ENCODE results near the gene CUL7.
"Not testable (repeated sequence)": the region's sequence is repeated elsewhere in the genome, so short reads cannot be mapped to it uniquely, and the experiment has no call there.

CUL7 gene

DNA sequence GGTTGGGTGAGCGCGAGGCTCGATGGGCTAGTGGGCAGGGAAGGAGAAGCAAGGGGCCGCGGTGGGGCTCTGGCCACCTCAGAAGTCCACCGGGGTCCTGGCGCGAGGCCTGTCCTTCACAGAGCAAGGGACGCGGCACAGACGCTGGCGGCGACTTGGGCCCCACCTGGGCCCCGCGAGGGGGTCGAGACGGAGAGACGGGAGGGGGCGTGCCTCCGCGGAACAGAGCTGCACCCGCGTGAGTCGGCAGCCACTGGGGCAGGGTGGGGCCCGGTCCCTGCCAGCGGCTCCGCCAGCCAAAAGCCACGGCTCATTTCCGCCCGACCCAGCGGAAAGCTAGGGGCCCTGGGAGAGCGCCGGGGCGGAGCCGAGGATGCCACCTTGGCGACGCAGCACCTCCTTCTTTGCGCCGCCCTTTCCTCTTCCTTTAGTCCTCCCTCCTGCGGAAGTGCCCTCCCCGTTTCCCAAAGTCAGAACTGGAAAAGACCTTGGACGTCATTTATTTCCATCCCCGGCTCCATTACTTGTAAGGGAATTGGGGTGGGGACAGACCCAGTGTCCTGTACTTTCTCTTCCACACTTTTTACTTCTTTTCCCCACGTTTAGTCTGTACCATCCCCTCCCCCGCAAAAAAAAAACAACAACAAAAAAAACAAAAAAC lies at the start of gene CUL7:
TSS of gene CUL7 (minus strand) at position 307 of the 661 bp plus-strand sequence. CDS start 1,063 bp downstream, outside the sequence.
- DNase-seq, result peak; percentile 93

DNA sequence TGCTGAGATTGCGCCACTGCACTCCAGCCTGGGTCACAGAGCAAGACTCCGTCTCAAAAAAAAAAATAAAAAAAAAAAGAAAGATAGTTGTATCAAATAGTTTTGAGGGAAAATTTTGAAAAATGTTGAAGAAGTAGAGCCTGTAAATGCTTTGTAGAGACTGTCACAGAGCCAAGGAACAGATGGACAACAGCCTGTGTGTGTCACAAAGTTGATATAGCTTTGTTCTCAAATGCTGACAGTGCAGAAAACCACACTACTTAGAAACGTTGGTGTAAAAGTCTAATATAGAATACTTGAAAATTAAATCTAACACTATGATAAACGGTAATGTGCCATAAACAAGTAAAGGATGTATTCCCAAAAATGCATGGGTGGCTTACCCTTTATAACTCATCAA lies 47.8 kb upstream of the CUL7 start:
- DNase-seq, result no peak

DNA sequence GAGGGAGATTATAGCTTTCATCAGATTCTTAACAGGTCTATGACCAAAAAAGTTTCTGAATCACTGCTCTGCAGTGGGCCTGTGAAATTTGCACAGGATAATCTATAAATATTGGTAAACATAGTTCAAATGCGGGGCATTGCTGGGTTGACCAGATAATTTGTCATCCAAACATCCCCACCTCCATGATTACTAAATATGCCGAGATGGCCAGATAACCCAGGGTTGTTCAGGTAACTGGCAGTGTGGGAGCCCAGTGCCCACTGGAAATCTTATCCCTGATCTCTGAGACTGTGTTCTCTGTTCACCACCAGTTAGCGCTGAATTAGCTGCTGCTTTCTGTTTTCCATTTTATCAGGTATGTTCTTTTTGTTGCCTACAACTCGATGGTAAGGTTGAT lies 43.9 kb upstream of the CUL7 start:
- no peak for DNase-seq

DNA sequence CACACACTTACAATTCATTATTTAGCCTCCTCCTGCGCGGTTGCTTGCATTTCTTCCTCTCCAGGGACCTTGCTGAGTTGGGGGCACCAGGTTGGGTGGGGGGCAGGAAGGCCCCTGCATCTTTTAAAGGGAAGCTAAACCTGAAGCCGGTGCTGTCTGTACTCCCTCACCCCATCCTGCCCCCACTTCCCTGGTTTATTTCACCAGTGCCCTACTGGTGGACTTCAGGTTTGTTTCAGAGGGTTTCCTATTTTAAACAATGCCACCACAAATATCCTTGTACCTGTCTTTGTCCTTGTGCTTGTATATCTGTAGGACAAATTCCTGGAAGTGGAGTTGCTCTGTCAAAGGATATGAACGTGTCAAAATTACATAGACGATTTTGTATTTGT lies 43.4 kb upstream of the CUL7 start:
- no peak for DNase-seq

DNA sequence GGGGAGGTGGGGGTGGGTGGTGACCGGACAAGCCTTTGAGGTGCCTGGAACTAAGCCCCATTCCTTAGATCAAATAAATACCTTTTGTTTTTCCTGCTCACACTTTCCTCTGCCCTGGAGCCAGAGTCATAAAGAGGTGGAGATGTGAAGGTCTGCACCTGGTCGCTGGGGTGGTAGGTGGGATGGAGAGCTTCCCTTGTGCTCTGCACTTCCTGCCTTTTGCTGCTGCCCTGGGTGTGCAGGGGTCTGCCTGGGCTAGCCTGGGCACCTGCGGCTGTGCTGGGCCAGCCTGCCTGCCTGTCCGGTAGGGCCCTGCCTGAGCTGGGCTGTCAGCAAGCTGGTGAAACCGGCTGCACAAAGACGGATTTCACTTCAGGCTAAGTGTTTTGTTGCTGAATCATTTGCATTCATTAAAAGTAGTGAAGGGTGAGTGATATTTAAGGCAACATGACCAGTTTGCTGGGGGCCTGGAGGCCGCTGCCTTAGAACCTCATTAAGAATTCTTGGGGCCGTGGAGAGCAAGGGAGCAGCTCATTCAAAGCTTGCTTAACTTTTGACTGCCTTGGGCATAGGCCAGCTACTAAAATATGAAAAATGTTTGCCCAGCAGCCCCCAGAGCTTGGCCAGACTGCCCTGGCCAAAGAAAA lies 42.9 kb upstream of the CUL7 start:
- DNase-seq, result no peak

DNA sequence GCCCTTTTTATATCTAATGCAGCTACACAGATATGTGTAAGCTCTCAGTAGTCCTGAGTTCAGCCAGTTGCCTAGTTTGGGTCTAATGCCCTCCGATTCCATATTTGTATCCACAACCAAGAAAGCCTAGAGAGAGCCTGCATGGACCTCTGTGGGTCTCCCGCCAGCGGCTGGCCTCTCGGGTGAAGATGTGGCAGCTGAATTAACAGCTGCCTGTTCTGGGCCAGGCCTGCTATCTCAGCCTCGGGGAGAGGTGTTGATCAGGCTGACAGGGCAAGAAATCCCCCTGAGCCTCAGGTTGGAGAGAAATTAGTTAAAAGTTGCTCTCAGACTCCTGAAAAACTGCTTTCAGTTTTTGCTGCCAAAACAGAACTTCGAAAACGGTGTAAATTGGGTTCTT lies 42.3 kb upstream of the CUL7 start:
- no peak for DNase-seq

DNA sequence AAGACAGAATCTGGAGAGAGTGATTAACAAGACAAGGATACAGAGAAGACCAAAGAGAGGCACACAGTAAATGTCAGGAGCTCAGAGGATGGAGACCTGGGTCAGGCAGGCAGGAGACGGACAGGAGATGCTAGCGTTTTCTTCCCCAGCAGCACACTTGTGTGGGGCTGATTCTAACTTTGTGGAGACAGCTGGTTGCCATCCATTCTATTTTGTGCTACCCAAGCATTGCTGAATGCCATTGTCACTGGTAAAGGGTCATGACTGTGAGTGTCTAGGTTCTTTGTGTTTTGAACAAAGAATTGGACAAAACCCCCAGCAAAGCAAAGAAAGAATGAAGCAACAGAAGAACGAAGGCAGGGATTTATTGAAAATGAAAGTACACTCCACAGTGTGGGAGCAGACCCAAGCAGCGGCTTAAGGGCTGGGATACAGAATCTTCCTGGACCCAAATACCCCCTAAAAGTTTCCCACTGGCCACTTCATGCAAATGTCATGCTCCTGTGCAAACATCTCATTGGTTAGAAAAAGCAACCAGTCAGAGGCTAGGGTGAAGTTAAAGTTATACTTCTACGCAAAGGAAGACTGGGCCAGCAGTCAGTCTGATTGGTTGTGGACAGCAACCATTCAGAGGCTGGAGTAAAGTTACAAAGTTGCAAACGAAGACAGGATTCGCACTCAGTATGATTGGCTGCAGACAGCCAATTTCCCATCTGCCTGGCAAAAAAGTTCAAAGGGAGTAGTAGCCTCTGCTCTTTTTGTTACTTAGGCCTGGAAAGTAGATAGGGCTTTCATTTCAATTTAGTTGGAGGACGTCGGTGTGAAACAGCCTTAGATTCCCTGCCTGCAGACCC lies 40.0 kb upstream of the CUL7 start:
- DNase-seq, result no peak

DNA sequence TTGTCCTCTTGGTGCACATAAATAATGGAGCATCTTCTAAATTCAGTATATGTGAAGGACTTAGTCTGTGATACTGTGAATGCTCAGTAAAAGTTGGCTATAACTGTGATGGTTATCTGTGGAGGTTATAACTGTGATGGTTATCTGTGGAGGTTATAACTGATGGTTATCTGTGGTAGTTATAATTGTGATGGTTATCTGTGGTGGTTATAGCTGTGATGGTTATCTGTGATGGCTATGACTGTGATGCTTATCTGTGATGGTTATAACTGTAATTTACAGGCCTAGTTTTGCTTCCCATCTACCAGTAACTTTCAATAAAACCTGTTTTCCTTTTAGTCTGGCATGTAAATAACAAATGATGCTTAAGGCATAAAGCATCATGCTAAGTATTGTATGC lies 39.0 kb upstream of the CUL7 start:
- no peak for DNase-seq

DNA sequence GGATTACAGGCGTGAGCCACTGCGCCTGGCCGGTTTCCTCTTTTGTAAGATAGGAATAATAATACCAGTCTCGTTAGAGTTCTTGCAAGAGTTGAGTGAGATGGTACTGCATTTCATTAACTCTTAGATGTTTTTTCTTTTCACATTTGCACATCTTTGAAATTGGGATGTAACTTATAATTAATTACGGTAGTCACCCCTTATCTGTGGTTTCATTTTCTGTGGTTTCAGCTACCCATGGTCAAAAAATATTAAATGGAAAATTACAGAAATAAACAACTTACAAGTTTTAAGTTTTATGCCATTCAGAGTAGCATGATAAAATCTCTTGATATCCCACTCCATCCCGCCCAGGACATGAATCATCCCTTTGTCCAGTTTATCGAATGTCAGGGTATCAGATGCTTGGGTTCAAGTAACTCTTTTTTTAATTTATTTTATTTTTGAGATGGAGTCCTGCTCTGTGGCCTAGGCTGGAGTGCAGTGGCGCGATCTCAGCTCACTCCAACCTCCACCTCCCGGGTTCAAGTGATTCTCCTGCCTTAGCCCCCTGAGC lies 37.9 kb upstream of the CUL7 start:
- no peak for DNase-seq

DNA sequence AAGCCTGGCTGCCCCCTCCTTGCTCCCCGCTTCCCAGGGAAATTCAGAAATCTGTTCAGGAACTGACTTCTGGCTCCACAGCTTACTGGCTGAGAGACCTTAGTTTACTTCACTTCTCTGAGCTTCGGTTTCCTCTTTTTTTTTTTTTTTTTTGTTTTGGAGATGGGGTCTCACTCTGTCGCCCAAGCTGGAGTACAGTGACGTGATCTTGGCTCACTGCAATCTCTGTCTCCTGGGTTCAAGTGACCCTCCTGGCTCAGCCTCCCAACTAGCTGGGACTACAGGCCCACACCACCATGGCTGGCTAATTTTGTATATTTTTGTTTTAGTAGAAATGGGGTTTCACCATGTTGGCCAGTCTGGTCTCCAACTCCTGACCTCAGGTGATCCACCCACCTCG lies 37.4 kb upstream of the CUL7 start:
- DNase-seq, result no peak

DNA sequence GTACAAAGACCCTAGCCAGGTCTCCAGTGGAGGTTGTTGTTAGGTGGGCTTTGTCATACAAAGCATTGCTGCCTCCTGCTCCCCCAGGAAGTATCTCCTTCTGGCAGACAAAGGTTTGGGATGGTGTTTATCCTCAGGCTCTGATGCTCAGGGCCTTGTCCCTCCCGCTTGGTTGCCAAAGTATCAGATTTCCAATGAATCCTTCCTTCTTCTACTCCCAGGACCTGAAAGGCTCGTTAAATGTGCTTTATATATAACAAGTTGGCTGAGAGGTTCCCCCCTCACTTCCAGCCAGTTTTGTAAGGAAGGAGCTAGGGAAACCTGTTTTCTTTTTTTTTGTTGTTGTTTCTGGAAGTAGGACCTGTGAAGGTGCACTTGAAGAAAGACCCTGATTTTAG lies 36.9 kb upstream of the CUL7 start:
- no peak for DNase-seq

DNA sequence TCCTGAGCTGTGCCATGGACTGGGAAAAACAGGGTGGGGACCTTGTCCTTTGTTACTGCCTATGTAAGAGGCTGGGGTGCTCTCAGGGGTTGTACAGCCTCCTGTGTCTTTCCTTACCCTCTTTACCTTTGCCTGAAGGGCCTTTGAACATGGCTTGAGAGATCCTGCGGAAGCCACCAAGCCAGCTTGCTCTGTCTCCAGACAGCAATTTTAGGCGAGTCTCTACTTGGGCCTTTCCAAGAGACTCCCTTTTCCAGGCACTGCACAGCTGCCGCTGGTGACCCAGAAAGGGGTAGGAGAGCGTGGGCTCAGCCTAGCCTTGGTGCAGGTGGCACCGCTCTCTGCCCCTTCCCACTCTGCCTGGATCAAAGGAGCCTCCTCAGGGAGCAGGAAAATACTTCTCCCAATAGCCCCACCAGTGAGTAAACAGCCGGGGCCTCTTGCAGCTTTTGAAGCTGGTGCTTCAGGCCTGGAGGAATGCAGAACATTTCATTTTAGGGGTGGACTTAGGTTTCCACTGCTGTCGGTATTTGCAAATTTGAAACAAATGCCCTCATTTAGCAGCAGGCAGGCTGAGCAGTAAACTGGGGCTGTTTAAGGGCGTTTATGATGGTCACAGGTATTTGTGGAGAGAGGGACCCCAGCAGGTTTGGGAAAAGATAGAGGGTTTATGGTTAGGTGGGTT lies 36.4 kb upstream of the CUL7 start:
- DNase-seq, result no peak

DNA sequence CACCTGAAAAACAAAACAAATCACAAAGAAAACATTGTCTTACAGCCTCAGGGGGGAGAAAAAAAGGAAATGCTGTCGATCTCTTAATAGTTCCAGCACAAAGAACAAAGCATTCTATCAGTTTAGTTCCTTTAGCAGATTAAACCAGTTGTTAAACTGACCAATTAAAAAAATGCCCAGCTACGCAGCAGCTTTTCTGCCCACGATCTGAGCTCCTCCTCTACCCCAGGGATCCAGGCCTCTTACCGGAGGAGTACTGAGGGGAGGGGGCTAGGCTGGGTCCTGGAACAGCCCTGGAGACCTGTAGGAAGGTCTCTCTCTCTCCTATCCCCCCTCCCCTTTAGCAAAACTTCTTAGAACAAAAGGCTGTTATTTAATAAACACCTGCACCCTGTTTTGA lies 35.8 kb upstream of the CUL7 start:
- no peak for DNase-seq

DNA sequence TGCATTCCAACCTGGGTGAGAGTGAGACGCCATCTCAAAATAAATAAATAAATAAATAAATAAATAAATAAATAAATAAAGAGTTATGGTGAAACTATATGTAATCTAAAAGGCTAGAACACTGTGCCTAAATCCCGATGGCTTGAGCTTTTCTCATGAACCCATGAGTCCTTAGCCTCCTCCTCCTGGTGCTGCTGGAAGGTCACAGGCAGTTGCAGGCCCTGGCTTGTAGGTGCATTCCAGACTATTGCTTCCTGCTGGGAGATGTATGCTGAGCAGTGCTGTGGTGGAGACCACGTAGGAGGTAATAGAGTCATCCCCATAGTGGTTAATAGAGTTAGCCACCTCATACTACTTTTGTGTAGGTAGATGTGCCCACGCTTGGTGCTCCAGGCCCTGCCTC lies 35.0 kb upstream of the CUL7 start:
- no peak for DNase-seq

DNA sequence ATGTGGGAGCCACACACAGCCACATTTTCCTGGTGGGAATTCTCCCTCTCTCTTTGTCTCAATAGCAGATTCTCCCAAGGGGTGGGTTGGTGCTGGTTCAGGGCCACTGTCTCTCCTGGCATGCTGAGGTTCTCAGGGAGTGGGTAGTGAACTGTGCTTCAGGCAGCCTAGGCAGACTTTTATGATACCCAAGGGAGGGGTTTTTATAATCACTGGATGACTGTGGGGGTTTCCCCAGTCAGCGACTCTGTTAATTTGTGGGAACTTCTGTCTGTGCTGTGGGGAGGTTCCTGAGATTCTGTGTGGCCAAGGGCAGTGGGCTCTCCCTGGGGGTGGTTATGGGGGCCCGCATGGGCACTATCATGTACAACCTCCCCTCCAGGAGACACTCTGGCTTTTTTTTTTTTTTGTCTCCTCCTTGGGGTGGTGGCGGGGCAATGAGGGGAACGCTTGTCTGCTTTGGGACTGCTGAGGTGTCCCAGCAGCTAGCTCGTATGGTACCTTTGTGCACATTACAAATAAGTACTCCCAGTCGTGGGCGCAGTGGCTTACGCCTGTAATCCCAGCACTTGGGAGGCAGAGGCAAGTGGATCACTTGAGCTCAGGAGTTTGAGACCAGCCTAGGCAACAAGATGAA lies 32.5 kb upstream of the CUL7 start:
- no peak for DNase-seq

DNA sequence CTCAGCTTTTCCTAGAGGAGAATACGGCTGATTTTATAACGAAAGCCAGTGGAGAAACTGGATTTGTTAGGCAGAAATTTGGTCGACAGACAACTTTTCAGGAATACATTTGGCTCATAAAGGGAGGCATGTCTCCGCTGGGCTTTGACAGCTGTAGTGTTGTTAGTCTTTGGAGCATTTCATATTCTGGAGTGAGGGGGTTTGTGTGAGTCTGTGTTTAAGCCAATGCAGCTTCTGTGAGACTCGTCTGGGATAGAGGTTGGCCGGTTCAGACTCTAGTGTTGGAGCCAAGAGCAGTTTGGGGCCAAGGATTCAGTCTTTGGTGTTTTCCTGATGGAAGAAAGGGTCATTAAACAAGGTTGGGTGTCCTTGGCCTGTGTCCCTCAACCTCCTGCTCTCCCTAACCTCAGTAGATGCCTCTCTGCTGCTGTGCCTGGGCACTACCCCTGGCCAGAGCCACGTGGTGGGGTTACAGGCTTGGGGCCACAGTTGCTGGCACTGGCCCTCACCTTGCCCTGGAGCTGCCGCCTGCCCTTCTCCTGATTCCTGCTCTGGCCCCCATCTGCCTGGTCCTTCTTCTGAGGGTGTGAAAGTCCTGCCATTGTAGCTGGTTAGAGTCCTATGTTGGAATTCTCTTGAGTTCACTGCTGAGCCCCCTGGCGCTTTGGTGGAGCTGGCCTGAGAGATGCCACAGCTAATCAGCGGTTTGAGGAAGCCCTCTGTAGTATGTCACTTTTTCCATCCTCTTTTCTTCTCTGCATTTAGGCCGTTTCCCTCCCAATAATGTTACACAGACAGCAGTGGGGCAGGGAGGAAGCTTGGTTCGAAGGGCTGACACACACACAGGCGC lies 29.4 kb upstream of the CUL7 start:
- DNase-seq, result no peak

DNA sequence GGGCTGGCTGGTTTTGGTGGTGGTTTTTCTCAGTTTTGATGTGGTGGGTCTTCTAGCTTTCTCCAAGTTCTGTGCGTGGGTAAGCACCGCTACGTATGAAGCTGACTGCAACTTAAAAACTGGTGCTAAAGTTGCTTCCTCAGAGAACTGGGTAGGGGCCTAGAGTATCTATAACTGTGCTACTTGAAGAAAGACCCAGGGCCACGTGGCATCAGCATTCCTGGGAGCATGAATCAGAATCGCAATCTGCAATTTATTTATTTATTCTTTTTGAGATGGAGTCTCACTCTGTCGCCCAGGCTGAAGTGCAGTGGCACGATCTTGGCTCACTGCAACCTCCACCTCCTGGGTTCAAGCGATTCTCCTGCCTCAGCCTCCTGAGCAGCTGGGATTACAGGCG lies 28.3 kb upstream of the CUL7 start:
- DNase-seq, result not testable (repeated sequence)

DNA sequence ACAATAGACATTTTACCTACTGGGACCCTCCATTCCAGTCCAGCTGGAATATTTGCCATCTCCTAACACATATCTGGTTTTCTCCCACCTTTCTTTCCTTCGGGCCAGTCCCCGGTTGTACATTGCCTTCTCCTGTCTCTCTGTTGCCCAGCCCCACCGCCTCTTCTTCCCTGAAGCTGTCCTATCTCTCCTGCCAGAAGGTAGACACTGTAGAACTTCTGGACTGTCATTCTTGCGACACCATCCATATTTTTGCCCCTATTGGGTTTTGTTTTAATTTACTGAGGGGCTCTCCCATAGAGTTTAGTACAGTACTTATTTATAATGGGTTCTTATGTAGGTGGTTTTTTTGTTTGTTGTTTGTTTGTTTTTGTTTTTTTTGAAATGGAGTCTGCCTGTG lies 27.4 kb upstream of the CUL7 start:
- no peak for DNase-seq

DNA sequence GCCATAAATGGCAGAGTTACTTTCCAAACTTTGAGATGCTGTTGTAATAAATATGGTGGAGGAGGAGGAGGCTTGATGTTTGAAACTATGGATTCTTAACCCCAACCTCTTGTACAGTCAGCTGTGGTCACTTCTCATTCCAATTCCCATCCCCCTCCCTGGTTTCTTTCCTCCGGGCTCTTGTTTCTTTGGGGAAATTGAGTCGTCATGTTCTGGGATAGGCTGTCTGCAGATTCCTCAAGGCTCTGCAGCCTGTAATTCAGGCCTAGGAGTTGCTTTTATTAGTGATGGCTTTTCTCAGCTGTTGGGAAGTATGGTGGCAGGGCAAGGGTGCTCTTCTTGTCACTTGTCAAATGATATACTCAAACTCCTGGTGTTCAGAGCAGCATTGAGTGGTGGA lies 25.0 kb upstream of the CUL7 start:
- DNase-seq, result no peak

DNA sequence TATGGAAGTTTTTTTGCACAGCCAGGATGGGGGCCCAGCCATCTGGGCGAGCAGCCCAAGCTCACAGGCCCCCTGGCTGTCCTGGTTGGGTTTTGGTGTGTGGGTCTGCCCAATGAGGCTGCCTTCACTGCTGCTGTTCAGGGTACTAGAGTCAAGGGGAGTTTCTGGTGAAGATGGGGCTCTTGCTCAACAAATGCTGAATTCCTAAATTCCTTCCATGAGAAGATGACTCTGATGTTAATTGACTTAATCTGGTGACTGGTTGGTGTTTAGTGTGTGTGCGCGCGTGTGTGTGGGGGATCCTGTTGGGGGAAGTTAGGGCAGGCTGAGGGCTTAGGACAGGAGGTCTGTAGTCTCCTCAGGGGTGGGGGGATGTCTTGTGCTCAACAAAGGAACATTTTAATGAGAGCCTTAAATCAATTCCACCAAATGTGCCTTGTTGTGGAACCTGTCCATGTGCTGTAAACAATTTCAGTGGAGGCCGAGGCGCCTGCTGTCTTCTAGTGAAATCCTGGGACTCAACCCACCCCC lies 24.4 kb upstream of the CUL7 start:
- DNase-seq, result no peak

DNA sequence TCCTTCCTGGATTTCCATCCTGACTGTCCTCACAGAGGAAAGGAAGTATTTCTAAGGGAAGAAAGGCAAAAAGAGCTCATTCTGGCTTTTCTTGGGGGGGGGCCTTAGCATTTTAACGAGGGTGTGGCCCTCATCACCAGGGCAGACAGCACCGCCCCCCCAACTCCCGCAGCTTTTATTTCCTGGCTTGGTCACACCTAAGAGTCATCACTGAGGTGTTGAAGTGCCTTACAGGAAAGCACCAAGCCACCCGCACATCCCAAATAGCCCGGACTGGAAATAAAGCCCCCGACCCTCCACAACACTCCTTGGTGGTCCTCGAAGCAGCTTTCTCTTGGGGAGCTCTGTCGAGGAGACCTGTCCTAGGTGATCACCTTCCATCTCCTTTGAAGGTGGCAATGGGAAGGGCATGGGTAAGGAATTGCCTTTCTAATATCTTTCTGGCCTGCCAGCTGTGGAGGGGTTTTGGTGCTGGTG lies 23.7 kb upstream of the CUL7 start:
- DNase-seq, result no peak

Data from stimulated activated naive CD4-positive, alpha-beta T cell treated with Interleukin-2 at 50 U/mL for 16 hours (primary cell).